Femur (tissue), 1 donor: ENCODE results near the gene TMEM232.
"Not testable (repeated sequence)": the region's sequence is repeated elsewhere in the genome, so short reads cannot be mapped to it uniquely, and the experiment has no call there.

Source experiments
- DNase-seq: peaks from one replicate; pipeline ENCODE4 v3.0.0-alpha.2; 2017

TMEM232 gene

DNA sequence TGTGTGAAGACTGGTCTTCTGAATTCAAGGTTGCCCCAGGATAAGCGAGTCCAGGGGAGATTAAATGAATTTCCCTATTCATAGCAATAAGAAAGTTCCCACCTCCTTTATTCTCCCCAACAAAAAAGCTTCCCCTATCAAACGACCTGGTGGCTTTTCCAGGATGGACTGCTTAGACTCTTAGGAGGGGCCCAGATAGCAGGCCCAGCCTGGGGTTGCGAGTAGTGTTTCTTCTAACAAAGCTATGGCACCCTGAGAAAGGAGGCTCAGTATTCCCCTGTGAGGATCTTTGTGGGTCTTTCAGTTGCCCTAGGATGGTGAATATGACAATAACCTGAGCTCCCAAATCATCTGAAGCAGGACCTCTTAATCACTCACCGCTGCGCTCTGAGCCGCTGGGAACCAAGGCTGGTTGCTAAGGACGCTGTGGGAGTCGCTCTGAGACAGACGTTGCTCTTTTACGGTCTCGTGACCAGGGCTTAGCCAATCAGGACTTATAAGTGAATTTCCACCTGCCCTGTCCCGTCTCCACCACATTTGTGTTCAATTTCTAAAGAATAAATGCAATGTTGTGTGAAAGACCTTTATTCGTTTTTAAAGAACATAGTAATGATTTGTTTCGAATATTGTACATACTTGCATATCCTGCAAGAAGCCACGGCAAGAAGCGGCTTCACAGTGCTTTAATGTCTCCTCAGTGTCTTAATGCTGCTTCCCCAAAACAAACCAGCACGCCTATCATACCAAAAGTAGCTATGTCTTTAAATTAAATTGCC is at the start of gene TMEM232:
TSS of gene TMEM232 (minus strand) at position 423 of the 776 bp plus-strand sequence. CDS start 59,319 bp downstream, outside the sequence.
- DNase-seq, result peak; percentile 60

DNA sequence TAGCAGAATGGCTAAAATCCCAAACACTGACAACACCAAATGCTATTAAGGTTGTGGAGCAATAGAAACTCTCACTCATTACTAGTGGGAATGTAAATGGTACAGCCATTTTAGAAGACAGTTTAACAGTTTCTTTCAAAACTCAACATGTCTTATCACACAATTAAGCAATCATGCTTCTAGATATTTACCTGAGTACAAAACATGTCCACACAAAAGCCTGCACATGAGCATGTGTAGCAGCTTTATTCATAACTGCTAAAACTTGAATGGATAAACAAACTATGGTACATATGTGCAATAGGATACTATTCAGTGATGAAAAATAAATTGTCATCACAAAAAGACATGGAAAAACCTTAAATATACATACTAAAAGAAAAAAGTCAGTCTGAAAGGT is 43.8 kb upstream of the TMEM232 start:
- no peak for DNase-seq

DNA sequence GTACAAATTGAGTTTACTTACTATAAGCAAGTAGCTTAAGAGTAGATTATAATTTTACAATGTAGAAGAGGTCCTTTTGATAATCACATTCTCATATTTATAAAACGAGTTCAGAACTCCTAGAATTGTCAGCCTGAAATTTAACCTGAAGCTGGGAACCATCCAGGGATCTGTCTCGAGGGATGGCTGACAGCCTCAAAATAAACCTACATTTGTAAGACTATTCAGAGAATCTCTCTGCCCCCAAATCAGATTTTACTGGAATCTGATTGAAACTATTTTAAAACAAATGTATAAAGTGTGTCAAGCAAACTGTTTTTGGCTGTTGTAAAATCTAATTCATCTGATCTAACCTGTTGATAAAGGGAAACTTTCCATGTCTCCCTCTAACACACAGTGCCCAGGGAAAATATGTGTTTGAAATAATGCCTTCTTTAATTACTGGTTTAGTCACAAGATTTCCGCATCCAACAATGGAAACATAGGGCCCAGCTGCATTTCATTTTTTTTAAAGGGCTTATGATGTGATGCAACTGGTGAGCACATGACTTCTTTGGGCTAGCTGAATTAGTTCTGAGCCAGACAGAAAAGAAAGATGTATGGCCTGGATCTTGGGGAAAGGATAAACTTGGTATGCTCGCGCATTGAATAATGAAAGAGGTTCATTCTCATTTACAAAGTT is 42.7 kb upstream of the TMEM232 start:
- peak; percentile 15 for DNase-seq

DNA sequence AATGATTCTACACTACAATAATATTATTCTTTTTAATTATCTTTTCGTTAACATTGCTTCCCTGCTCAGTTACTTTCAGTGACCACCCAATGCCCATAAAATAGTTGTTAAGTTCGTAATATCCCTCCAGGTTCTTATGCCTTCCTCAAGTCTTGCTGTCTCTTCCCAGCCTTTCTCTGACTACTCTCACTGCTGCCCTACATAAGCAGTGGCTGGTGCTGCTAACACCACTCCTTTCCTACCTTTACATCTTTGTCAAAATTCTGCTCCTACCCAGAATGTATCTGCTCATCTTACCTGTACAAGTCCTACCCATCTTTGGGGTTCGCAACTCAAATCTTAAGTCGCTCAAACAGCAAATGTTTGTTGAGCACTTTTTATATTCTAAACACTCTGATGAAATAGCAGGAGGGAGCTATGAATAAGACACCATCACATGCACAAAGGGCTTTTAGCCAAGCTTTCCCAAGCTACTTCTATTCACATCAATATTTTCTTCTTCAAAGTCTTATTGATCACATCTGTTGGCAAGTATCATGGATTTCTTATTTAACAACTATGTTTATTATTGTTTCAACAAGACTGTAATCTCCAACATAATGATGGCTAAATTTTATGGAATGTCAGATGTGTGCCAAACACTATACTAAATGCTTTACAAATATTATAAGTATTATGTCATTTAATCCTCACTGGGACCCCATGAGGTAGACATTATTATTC is 41.8 kb upstream of the TMEM232 start:
- no peak for DNase-seq

DNA sequence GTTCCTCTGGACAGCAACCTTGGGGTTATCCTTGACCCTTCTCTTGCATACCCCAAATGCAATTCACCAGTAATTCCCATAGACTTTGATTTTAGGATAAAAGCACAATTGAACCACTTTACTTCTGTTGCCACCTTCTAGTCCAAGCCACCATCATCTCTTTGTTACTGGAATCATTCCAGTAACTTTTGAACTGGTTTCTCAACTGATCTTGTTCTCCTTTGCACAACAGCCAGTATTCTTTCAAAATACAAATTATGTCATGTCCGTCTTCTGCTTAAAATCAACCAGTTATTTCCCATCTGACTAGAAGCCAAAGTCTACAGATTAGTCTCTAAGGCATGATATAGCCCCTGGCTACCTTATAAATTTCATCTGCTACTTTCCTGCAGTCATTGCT is 33.7 kb upstream of the TMEM232 start:
- no peak for DNase-seq

DNA sequence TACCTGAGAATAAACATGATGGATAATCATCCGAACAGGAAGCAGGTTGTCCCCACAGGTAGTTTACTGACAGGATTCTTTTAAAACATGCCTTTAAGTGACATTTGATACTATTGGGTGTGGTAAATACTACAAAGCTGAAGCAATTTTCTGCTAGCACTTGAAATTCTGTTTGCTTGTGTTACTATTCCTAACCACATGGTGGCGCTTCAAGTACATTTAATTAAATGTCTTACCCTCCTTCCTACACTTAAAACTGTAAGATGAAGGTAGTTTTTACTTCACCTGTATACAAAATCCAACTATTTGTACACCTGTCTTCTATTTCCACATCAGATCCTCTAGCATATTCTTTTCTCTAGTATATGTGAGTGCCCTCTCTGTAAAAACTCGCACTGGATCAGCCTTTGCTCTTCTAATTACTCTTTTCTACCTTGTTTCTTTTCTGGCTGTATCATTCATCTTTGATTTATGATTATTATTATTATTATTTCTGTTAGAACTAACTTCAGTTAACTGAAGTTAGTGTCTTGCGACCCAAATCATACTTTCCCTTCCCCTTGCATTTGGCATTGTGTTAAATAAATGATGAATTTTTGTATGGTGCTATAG is 30.8 kb upstream of the TMEM232 start:
- no peak for DNase-seq

DNA sequence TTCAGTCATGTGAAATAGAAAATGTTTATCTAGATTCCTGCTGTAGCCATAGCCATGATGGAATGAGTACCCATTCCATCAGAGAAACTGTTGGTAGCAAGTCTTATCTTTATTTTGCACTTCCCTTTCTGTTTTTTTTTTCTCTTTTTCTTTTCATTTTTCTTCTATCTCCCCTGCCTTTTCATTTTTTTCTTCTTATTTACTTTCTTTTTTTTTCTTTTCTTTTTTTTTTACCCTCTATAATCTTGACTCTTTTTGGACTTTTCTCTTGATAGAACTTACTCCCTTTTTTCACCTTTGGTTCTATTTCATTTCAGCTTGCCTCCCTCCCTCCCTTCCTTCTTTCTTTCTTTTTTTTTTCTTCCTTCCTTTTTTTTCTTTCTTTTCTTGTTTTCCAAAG is 27.7 kb upstream of the TMEM232 start:
- no peak for DNase-seq

DNA sequence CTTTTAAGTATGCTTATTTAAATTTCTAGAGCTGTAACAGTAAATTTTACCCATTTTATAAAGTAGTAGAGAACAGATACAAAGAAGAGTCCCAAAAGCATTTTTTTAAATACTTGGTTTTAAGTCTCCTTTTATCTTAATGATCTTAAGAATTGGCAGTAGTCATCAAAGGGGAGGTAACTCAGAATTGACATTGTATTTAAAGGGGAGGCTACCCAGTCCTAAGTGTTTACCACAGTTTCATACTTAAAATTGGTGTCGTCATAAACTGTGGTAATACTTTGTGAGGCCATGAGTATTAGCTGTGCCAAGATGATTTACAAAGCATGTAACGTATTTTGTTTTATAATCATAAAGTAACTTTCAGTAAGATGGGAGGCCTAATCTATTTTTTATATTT is 27.1 kb upstream of the TMEM232 start:
- no peak for DNase-seq

DNA sequence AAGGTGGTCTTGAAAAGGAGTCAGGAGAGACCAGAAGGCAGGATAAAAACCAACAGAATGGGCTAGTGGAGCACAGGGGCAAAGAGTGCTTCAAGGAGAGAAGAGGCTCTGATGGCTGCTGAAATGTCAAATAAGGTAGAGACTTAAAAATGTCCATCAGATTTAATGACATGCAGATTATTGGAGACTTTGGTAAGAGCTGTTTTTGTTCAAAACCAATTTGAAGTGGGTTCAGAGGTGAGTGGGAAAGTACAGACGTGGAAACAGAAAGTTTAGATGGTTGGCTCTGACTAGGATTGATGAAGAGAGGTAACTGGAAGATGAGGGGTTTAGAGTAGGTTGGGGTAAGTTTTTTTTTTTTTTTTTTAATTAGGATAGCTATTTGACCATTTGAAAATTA is 26.5 kb upstream of the TMEM232 start:
- no peak for DNase-seq

DNA sequence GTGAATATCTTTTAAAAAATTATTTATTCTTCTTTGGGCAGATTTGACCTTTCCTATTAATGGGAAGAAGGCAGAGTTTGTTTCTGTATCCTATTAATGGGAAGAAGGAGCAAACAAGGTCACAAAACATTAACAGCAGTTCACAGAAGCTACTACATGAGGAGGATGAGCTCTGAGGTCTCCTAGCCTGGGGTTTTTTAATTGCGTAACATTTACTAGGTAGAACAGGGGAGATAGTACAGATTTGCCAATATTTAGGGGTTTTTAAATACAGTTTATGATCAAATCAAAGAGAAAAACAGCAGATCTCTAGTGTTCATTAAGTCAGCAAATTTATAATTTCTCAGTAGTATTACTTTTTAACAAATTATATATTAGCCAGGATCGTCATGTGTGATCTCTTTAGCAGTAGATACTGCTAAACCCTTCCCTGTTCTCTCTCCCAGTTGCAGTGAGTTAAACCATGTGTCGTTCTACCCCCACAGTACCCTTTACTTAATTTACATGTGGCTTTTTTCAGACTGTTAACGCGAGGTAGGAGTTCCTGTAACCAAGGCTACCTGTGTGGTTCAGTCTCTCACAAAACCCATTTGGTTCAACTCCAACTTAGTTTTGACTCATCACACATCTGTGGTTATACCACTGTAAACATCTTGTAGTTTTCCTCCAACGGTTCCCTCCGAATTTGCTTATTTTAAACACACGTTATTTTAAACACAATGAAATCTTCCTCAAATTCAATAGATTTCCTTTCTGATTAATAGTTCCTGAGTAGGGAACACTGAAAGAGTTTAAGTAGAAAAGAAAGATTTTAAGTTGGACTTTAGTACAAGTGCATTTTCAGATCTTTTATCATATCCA is 25.7 kb upstream of the TMEM232 start:
- no peak for DNase-seq

DNA sequence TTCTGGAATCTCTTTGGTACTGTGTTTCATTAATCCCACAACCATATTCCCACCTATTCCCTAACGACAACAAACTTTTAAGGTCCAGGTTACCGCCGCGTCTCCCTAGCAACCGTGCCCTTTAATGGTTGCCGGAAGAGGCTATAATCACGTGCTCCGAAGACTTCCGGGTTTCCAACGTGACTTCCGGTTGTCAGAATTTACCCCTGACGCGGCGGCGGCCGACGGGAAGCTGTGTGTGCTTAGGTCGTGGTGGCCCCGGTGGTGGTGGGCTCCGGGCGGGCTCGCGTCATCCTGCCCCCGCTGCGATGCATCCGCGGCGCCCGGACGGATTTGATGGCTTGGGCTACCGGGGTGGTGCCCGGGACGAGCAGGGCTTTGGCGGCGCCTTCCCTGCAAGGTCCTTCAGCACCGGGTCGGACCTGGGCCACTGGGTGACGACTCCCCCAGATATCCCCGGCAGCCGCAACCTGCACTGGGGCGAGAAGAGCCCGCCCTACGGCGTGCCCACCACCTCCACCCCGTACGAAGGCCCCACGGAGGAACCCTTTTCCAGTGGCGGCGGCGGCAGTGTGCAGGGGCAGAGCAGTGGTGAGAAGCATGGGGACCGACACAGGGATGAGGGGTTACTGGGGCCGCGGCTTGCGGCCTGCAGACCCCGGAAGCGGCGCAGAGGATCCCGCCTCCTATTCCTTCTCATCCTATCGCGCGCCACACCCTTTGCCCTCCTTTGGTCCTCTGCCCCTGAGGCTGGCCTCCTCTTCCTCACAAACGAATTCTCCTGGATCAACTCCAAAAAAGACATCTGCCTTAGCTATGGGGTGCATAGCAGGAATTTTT is 12.6 kb upstream of the TMEM232 start, which contains the start of gene SLC25A46:
TSS of gene SLC25A46 (plus strand) at position 196 of the 840 bp plus-strand sequence. CDS start at position 309, 113 bp downstream.
- peak; percentile 94 for DNase-seq

DNA sequence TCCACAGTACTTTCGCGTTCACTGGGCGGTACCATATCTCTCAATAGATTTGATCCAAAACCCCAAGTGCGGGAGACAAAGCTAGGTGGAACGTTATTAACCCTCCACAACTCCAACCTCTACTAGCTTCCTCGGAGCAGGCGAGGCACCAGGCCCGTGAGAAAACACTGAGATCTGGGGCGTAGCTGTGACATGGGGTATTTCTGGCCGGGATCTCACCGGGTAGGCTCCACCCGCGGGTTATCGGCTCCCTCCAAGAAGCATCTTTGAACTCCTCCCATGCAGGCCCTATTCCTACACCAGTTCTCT is 12.0 kb upstream of the TMEM232 start:
- no peak for DNase-seq

DNA sequence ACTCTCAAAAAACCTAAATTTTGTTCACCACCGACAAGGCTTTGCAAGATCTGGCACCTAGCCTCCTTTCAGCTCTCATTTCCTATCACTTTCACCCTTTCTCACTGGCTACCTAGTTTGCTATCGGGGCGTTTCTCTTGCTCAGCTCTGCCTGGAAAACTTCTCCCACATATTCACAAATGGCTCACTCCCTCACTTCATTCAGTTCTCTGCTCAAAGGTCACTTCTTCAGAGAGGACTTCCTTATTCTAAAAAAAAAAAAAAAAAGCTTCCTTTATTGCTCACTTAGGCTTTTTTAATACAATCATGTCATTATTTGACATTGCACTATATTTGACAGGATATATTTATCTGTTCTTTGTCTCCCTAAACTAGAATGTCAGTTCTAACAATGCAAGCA is 10.3 kb upstream of the TMEM232 start:
- no peak for DNase-seq

DNA sequence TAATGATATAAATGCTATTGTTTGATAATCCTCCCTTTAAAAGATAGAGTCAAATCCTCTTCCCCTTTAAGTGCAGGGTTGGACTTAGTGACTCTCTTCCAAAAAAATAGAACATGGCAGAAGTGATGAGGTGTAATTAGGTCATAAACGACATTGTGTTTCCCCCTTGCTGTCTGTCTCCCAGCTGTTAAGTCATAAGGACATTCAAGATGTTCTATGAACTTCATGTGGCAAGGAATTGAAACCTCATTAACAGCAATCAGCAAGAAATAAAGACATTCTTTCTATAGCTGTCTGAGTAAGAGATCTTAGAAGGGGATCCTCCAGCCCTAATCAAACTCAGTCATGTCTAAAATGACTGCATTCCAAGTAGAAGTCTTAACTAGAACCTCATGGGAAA is 9.1 kb upstream of the TMEM232 start:
- no peak for DNase-seq

DNA sequence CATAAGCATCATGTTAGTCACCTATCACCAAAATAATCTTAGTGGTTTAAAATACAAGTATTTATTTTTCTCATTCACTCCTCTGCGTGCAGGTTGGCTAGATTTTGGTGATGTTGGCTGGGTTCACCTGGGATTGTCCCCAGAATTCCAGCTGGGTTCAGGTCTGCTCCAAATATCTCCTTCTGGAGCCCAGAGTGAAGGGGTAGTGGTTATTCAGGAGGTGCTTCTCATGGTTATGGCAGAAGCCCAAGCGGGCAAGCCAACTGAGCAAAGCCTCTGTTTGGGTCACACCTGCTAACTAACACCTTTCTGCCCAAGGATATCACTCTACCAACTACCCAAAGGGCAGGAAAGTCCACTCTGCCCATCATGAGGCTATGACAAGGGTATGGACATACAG is 7.6 kb upstream of the TMEM232 start:
- no peak for DNase-seq

DNA sequence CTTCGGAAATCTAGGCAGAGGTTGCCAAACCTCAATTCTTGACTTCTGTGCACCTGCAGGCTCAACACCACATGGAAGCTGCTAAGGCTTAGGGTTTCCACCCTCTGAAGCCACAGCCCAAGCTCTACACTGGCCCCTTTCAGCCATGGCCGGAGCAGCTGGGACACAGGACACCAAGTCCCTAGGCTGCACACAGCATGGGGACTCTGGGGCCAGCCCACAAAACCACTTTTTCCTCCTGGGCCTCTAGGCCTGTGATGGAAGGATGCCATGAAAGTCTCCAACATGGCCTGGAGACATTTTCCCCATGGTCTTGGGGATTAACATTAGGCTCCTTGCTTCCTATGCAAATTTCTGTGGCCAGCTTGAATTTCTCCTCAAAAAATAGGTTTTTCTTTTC is 5.0 kb upstream of the TMEM232 start:
- not testable (repeated sequence) for DNase-seq

DNA sequence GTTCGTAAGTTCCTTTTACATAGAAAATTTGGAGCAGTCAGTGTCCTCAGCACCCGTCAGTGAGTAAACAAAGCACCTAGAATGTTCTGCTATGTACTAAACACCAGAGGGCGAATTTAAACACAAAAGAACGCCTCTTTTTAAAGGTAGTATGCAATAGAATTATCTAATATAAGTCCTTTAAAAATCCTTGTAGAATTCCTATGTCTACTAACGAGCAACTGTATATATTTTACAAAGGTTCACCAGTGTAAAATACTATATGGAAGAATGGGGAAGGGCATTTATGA is 499 bp upstream of the TMEM232 start:
- no peak for DNase-seq

DNA sequence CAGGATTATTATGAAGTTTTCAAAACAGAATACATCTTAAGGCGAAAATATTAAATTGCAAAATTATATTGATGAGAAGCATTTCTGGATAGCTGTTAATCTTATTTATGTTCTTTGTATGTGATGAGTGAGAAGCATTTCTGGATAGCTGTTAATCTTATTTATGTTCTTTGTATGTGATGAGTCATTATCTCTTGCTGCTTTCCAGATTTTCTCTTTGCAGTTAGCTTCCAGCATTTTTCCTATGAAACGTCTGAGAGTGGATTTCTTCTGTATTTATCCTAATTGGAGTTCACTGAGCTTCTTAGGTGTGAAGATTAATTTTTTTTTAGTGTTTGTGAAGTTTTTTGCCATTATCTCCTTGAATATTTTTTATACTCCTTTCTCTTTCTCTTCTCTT is 8.2 kb downstream of the TMEM232 start:
- DNase-seq, result no peak

DNA sequence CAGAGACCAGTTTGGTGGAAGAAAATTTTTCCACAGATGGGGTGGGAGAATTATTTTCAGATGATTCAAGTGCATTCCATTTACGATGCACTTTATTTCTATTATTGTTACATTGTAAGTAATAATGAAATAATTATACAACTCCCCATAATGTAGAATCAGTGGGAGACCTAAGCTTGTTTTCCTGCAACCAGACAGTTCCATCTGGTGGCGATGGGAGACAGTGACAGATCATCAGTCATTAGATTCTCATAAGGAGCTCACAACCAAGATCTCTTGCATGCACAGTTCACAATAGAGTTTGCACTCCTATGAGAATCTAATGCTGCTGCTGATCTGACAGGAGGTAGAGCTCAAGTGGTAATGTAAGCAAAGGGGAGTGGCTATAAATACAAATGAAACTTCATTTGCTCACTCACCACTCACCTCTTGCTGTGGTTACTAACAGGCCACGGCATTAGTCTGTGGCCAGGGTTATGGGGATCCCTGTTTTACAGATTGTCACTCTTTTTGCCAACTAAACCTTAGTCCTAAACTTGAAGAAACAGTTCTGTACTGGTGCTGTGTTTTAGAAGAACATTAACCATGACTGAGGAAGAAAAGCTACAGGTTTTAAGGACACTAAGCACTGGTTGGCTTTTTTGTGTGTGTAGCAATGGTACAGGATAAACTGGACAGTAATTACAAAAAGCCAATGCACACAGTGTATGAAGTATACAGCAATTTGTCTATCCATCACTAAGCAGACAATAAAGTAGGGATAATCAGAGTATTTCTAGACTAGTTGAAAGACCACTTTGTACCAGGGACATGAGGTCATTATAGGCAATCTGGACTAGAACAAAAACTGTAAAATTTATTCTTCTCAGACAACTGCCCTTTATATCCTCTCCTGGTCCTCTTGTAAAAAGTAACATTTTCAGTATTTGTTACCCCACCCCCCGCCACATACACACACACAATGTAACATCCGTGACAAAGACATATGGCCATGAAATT is 9.9 kb downstream of the TMEM232 start:
- DNase-seq, result no peak

DNA sequence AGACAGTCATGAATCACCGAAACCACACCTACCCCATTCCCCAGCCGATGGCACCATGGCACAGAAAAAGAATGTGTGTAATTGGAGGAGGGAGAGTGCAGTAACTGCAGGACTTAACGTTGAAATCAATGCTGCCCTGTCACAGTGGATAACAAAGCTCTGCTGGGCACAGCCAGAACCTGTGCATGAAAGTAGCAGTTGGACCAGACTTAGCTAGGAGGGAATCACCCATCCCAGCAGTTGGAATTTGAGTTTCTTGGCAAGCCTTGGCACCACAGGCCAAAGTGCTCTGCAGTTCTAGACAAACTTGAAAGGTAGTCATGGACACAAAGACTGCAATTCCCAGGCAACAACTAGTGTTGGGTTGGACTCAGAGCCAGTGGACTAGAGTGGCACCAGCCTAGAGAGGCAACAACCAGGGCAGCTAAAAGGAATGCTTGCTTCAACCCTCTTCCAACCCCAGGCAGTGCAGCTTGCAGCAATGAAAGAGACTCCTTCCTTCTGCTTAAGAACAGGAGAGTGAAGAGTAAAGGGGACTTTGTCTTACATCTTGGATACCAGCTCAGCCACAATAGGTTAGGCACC is 19.1 kb downstream of the TMEM232 start:
- no peak for DNase-seq
